ENCODE data around the gene GNB1. TPM values are rescaled to one million over a fixed set of nuclear protein-coding genes. Genes with fewer than 3 reads are reported as not detected.

The GNB1 gene
- polyA plus RNA-seq, 1 of the 3 experiments (the other 2 are of a cell fraction): 355 TPM

DNA sequence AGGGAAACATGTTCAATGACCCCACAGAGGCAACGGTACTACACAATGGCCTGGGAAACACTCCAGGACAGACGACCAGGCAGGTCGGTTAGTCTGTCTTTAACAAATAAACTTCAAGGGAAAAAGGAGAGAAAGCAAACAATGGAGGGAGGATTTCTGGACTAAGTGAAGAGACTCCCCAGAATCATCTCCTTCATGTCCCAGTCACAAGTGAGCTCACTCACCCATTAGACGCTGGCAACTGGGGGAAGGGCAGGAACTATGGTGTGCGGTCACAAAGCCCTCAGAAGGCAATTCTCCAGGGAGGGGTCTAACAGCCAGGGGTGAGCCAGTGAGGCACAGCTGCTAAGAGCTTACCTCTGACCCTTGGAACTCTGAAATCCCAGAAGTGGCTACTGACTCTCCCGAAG, 57.0 kb downstream of the GNB1 start (continued):
- TF ChIP-seq NRF1 (IDR thresholded peaks at IDR 0.05; ENCODE audit: low read depth, low read length): no peak
- TF ChIP-seq EP300 (IDR thresholded peaks at IDR 0.05; ENCODE audit: borderline replicate concordance in 1 of 2, low read depth in 1 of 2, low read length in 1 of 2): no peak
- no peak for TF ChIP-seq TCF12 (IDR thresholded peaks at IDR 0.05)

DNA sequence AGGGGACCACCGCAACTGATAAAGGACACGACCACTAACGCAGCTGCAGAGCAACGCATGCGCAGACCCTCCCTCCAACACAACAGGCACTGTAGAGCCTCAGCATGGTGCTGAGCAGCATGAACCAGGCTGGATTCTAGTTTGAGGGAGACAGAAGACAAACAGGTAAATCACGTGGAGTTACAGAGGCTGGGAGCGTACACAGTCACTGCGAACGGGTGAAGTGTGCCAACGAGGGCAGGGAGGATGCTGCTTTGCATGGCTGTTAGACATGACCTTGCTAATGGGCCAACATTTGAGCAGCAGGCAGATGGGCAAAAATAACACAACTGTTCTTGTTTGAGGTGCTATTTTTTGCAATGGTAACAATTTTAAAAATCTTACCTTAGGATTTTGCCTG, 57.4 kb downstream of the GNB1 start:
- Histone ChIP-seq H3K79me2 (ENCODE audit: insufficient read depth) (peaks cover 100% of the 10 kb centered on the region), H3K9me2 (no peaks in the 10 kb centered on the region), H3K4me1 (ENCODE audit: control insufficient read depth in 1 of 2, insufficient read depth in 2 of 2, low read depth in 1 of 2, low read length in 1 of 2) (peaks cover 0 to 20% of the 10 kb centered on the region in 2 experiments; a peak in 2 of 4 replicates), H3K9ac (no peak overlapping the region), H3K4me3 (ENCODE audit: low read depth in 2 of 2, low read length in 1 of 2) (no peak overlapping the region), H3K36me3 (replicated peaks in 1 of 2; ENCODE audit: control insufficient read depth in 1 of 2, insufficient read depth in 2 of 2, low read length in 1 of 2) (peaks cover 3 to 57% of the 10 kb centered on the region in 2 experiments), H3K9me3 (no peaks in the 10 kb centered on the region), H3K4me2 (0 out of 2 replicates have a peak overlapping the region, but pooled peaks have one; percentile 7), H2AFZ (ENCODE audit: low read depth) (no peak overlapping the region), H3F3A (replicated peaks; ENCODE audit: insufficient read depth) (peaks cover 17% of the 10 kb centered on the region), H4K20me1 (ENCODE audit: insufficient read depth) (peaks cover 98% of the 10 kb centered on the region), H3K27me3 (ENCODE audit: insufficient read depth) (no peaks in the 10 kb centered on the region), H3K27ac (ENCODE audit: low read depth in 2 of 2, low read length in 1 of 2) (peak overlapping the region; percentile 46 to 75; a peak in 3 of 4 replicates)
- TF ChIP-seq, protein P1, sequence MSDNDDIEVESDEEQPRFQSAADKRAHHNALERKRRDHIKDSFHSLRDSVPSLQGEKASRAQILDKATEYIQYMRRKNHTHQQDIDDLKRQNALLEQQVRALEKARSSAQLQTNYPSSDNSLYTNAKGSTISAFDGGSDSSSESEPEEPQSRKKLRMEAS (IDR thresholded peaks at IDR 0.05; ENCODE audit: low read depth): no peak
- TF ChIP-seq NFIC (IDR thresholded peaks at IDR 0.05; ENCODE audit: borderline replicate concordance) (no peak), FOXJ3 (CRISPR knock-in tag; IDR thresholded peaks at IDR 0.05) (no peak), NRF1 (IDR thresholded peaks at IDR 0.05; ENCODE audit: low read depth, low read length) (no peak)
- TF ChIP-seq, protein P2, sequence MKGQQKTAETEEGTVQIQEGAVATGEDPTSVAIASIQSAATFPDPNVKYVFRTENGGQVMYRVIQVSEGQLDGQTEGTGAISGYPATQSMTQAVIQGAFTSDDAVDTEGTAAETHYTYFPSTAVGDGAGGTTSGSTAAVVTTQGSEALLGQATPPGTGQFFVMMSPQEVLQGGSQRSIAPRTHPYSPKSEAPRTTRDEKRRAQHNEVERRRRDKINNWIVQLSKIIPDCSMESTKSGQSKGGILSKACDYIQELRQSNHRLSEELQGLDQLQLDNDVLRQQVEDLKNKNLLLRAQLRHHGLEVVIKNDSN (IDR thresholded peaks at IDR 0.05; ENCODE audit: borderline replicate concordance, low read depth): no peak
- DNase-seq: no peak
- POLR2A ChIA-PET: interaction anchor here (0.6 to 1.3 kb wide), 2 partner anchors 27 to 55 kb away, joined by 3 read pairs; no protein-coding TSS in a partner anchor
- 87% methylated on average over 10 of the region's 10 CpGs for WGBS (ENCODE audit: low lambda C conversion rate)
- CTCF ChIA-PET: interaction anchor here (0.6 to 1.9 kb wide), 6 partner anchors 16 to 75 kb away, joined by 3 to 6 read pairs (median 4); no protein-coding TSS in a partner anchor

DNA sequence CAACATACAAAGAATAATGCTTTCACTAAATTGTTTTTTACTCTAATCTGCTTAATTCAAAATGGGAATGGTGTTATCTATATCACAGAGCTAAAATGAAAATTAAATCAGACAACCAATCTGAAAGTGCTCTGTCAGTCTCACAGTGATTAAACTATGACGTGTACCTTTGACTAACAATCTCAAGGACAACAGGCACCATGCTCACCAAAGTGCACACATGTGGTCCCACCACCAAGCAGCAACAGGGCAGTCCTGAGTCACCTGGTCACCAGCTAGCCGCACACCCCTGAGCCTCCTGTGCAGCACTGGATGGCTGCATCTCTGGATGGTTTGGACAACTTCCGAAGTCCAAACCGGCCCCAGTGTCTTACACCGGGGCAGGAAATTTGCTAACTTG, 58.1 kb downstream of the GNB1 start:
- peak; percentile 75 for DNase-seq
- H3F3A ChIP-seq (replicated peaks; ENCODE audit: insufficient read depth): peaks cover 23% of the 10 kb centered on the region
- H3K36me3 ChIP-seq (replicated peaks in 1 of 2; ENCODE audit: control insufficient read depth in 1 of 2, insufficient read depth in 2 of 2, low read length in 1 of 2): peaks cover 3 to 54% of the 10 kb centered on the region in 2 experiments
- no peaks in the 10 kb centered on the region for H3K27me3 ChIP-seq (ENCODE audit: insufficient read depth)
- ChIA-PET POLR2A (interaction anchor here (0.6 to 1.9 kb wide), 4 partner anchors 9 to 76 kb away, joined by 3 to 6 read pairs (median 3); no protein-coding TSS in a partner anchor), CTCF (interaction anchor here (0.6 to 1.9 kb wide), 4 partner anchors 16 to 73 kb away, joined by 3 to 6 read pairs (median 4); no protein-coding TSS in a partner anchor)
- 37% methylated on average over 2 of the region's 5 CpGs for whole genome bisulfite sequencing (ENCODE audit: low lambda C conversion rate)
- H3K79me2 ChIP-seq (ENCODE audit: insufficient read depth): peaks cover 100% of the 10 kb centered on the region
- peaks cover 0 to 20% of the 10 kb centered on the region in 2 experiments; a peak in 2 of 4 replicates for H3K4me1 ChIP-seq (ENCODE audit: control insufficient read depth in 1 of 2, insufficient read depth in 2 of 2, low read depth in 1 of 2, low read length in 1 of 2)
- no peak overlapping the region for H3K9ac ChIP-seq
- 0 out of 2 replicates have a peak overlapping the region, but pooled peaks have one; percentile 7 for H3K4me2 ChIP-seq
- peak overlapping the region; percentile 46 to 75 for H3K27ac ChIP-seq (ENCODE audit: low read depth in 2 of 2, low read length in 1 of 2)
- H3K9me2 ChIP-seq: no peaks in the 10 kb centered on the region
- H3K4me3 ChIP-seq (ENCODE audit: low read depth in 2 of 2, low read length in 1 of 2): no peak overlapping the region
- H4K20me1 ChIP-seq (ENCODE audit: insufficient read depth): peaks cover 98% of the 10 kb centered on the region
- no peaks in the 10 kb centered on the region for H3K9me3 ChIP-seq
- no peak overlapping the region for H2AFZ ChIP-seq (ENCODE audit: low read depth)
- no peak for TF ChIP-seq RFX5 (IDR thresholded peaks at IDR 0.05; ENCODE audit: low read length)
- TF ChIP-seq SMC3 (IDR thresholded peaks at IDR 0.05; ENCODE audit: low read depth, low read length): no peak
- TF ChIP-seq, protein P3, sequence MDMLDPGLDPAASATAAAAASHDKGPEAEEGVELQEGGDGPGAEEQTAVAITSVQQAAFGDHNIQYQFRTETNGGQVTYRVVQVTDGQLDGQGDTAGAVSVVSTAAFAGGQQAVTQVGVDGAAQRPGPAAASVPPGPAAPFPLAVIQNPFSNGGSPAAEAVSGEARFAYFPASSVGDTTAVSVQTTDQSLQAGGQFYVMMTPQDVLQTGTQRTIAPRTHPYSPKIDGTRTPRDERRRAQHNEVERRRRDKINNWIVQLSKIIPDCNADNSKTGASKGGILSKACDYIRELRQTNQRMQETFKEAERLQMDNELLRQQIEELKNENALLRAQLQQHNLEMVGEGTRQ (IDR thresholded peaks at IDR 0.05; ENCODE audit: borderline replicate concordance, low read depth, low read length): no peak
- no peak for TF ChIP-seq GABPA (IDR thresholded peaks at IDR 0.05; ENCODE audit: low read depth)
- no peak for TF ChIP-seq FOSL2 (IDR thresholded peaks at IDR 0.05; ENCODE audit: borderline replicate concordance, low read depth)
- TF ChIP-seq, protein P2 (IDR thresholded peaks at IDR 0.05; ENCODE audit: borderline replicate concordance, low read depth): no peak
- 0 out of 2 replicates have a peak, but pooled peaks have one; percentile 53 for TF ChIP-seq FOXJ3 (CRISPR knock-in tag; IDR thresholded peaks at IDR 0.05)
- TF ChIP-seq, protein P4, sequence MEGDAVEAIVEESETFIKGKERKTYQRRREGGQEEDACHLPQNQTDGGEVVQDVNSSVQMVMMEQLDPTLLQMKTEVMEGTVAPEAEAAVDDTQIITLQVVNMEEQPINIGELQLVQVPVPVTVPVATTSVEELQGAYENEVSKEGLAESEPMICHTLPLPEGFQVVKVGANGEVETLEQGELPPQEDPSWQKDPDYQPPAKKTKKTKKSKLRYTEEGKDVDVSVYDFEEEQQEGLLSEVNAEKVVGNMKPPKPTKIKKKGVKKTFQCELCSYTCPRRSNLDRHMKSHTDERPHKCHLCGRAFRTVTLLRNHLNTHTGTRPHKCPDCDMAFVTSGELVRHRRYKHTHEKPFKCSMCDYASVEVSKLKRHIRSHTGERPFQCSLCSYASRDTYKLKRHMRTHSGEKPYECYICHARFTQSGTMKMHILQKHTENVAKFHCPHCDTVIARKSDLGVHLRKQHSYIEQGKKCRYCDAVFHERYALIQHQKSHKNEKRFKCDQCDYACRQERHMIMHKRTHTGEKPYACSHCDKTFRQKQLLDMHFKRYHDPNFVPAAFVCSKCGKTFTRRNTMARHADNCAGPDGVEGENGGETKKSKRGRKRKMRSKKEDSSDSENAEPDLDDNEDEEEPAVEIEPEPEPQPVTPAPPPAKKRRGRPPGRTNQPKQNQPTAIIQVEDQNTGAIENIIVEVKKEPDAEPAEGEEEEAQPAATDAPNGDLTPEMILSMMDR (IDR thresholded peaks at IDR 0.05): no peak
- TF ChIP-seq, protein P5, sequence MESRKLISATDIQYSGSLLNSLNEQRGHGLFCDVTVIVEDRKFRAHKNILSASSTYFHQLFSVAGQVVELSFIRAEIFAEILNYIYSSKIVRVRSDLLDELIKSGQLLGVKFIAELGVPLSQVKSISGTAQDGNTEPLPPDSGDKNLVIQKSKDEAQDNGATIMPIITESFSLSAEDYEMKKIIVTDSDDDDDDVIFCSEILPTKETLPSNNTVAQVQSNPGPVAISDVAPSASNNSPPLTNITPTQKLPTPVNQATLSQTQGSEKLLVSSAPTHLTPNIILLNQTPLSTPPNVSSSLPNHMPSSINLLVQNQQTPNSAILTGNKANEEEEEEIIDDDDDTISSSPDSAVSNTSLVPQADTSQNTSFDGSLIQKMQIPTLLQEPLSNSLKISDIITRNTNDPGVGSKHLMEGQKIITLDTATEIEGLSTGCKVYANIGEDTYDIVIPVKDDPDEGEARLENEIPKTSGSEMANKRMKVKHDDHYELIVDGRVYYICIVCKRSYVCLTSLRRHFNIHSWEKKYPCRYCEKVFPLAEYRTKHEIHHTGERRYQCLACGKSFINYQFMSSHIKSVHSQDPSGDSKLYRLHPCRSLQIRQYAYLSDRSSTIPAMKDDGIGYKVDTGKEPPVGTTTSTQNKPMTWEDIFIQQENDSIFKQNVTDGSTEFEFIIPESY (IDR thresholded peaks at IDR 0.05; ENCODE audit: borderline replicate concordance, low read depth): no peak
- no peak for TF ChIP-seq SIN3A (IDR thresholded peaks at IDR 0.05; ENCODE audit: borderline replicate concordance, low read depth, low read length)
- TF ChIP-seq ELF1 (IDR thresholded peaks at IDR 0.05): no peak
- no peak for TF ChIP-seq TCF12 (IDR thresholded peaks at IDR 0.05)
- no peak for TF ChIP-seq EZH2phosphoT487 (IDR thresholded peaks at IDR 0.05; ENCODE audit: borderline replicate concordance, low read depth)
- TF ChIP-seq NRF1 (IDR thresholded peaks at IDR 0.05; ENCODE audit: low read depth, low read length): no peak
